CD14-positive monocyte (primary cell): Measurements from ENCODE around the gene ITSN1. TPM values are rescaled to one million over a fixed set of nuclear protein-coding genes. Genes with fewer than 3 reads are reported as not detected.

Experiments
- DNase-seq, 3 donors: peaks; one replicate each; pipeline ENCODE4 v3.0.0-alpha.2; 2011 to 2022
- H2AFZ ChIP-seq: 2 replicates; pipeline ENCODE4 v1.6.0; 2012; ENCODE audit warnings: mild to moderate bottlenecking, low read depth, low read length, inconsistent platforms; ENCODE audit not compliant: insufficient read depth, poor library complexity, severe bottlenecking
- H3K27ac ChIP-seq, 2 donors: 1 replicate in 1 of 2; 2 replicates in 1 of 2; pipeline ENCODE4 v1.5.1; 2012 to 2013; ENCODE audit warnings: low read length in 2 of 2, control low read depth in 1 of 2, inconsistent platforms in 1 of 2, low read depth in 1 of 2, mild to moderate bottlenecking in 1 of 2
- H3K27me3 ChIP-seq, 2 donors: one replicate each; pipeline versions ENCODE4 v1.6.0 to v1.6.1; 2011 to 2013; ENCODE audit warnings: low read length in 2 of 2; ENCODE audit not compliant: control insufficient read depth in 2 of 2, insufficient read depth in 2 of 2
- H3K36me3 ChIP-seq, 2 donors: replicated peaks in 1 of 2; 1 replicate in 1 of 2; 2 replicates in 1 of 2; pipeline versions ENCODE4 v1.5.1 to v1.6.1; 2012 to 2013; ENCODE audit warnings: low read length in 2 of 2, control low read depth in 1 of 2, inconsistent platforms in 1 of 2, mild to moderate bottlenecking in 1 of 2; ENCODE audit not compliant: insufficient read depth in 2 of 2, control insufficient read depth in 1 of 2
- H3K4me1 ChIP-seq, 2 donors: 1 replicate in 1 of 2; 2 replicates in 1 of 2; pipeline versions ENCODE4 v1.5.1 to v1.6.1; 2012 to 2013; ENCODE audit warnings: low read length in 2 of 2, control low read depth in 1 of 2, inconsistent platforms in 1 of 2, mild to moderate bottlenecking in 1 of 2, moderate library complexity in 1 of 2; ENCODE audit not compliant: insufficient read depth in 2 of 2, control insufficient read depth in 1 of 2
- H3K4me2 ChIP-seq: replicated peaks from 2 replicates; pipeline ENCODE3; 2012; ENCODE audit warnings: low read length, moderate library complexity, mild to moderate bottlenecking; ENCODE audit not compliant: poor library complexity, severe bottlenecking; ENCODE audit errors: extremely low read depth
- H3K4me3 ChIP-seq, 3 experiments: fragments of 200-600 bp in 1 of 3; sonication (generic) in 1 of 3; replicated peaks in 1 of 3; 1 replicate in 2 of 3; 2 replicates in 1 of 3; pipeline ENCODE4 v1.5.1; 2011 to 2013; ENCODE audit warnings: low read length in 3 of 3, mild to moderate bottlenecking in 3 of 3, control low read depth in 2 of 3, low read depth in 2 of 3, inconsistent platforms in 1 of 3, moderate library complexity in 1 of 3
- H3K79me2 ChIP-seq: 2 replicates; pipeline ENCODE4 v1.6.0; 2012; ENCODE audit warnings: mild to moderate bottlenecking, control low read depth, inconsistent platforms, low read length, moderate library complexity; ENCODE audit not compliant: insufficient read depth
- H3K9ac ChIP-seq: 2 replicates; pipeline ENCODE4 v1.6.0; 2017; ENCODE audit warnings: low read length, mild to moderate bottlenecking; ENCODE audit not compliant: insufficient read depth, poor library complexity, severe bottlenecking
- H3K9me3 ChIP-seq, 2 donors: replicated peaks in 1 of 2; 1 replicate in 1 of 2; 2 replicates in 1 of 2; pipeline versions ENCODE4 v1.5.1 to v1.6.1; 2012 to 2013; ENCODE audit warnings: low read length in 2 of 2, control low read depth in 1 of 2; ENCODE audit not compliant: control insufficient read depth in 1 of 2, insufficient read depth in 1 of 2
- H4K20me1 ChIP-seq: 2 replicates; pipeline ENCODE4 v1.6.0; 2012; ENCODE audit warnings: mild to moderate bottlenecking, low read length, control low read depth, moderate library complexity; ENCODE audit not compliant: insufficient read depth
- H3K27ac Mint-ChIP-seq, 7 donors: one replicate each; pipeline ENCODE4 v1.8.0; 2020; ENCODE audit warnings: mild to moderate bottlenecking in 7 of 7, mixed read lengths in 7 of 7, moderate library complexity in 6 of 7, inconsistent platforms in 2 of 7
- H3K27me3 Mint-ChIP-seq, 3 donors: one replicate each; pipeline ENCODE4 v1.8.0; 2021 to 2022; ENCODE audit warnings: low read depth in 3 of 3, mild to moderate bottlenecking in 3 of 3, mixed read lengths in 3 of 3, moderate library complexity in 3 of 3, inconsistent platforms in 1 of 3
- H3K36me3 Mint-ChIP-seq, 2 donors: one replicate each; pipeline ENCODE4 v1.8.0; 2020; ENCODE audit warnings: mixed read lengths in 2 of 2, inconsistent platforms in 1 of 2, mild to moderate bottlenecking in 1 of 2
- H3K4me1 Mint-ChIP-seq: one replicate; pipeline ENCODE4 v1.8.0; 2020; ENCODE audit warnings: mild to moderate bottlenecking, mixed read lengths
- H3K4me3 Mint-ChIP-seq, 2 donors: one replicate each; pipeline ENCODE4 v1.8.0; 2020; ENCODE audit warnings: mild to moderate bottlenecking in 2 of 2, mixed read lengths in 2 of 2, moderate library complexity in 1 of 2
- H3K9me3 Mint-ChIP-seq, 7 donors: one replicate each; pipeline ENCODE4 v1.8.0; 2020 to 2022; ENCODE audit warnings: mixed read lengths in 7 of 7, mild to moderate bottlenecking in 6 of 7, moderate library complexity in 6 of 7, inconsistent platforms in 2 of 7
- CTCF ChIP-seq: fragments of 200-600 bp; IDR thresholded peaks from one replicate; pipeline ENCODE4 v1.8.0; 2022; ENCODE audit warnings: antibody characterized with exemption, mild to moderate bottlenecking
- WGBS: methylation state at CpG from one replicate; pipeline ENCODE4 v1.1.5; 2013; ENCODE audit warnings: missing lambda C conversion rate; ENCODE audit not compliant: insufficient coverage; 5-methylcytosine and 5-hydroxymethylcytosine counted together
- intact Hi-C, 2 donors: fragments of 100-400 bp; cut with micrococcal nuclease; formaldehyde crosslinking; loops; one replicate each; pipeline versions ENCODE4 v1.15.0 to v1.15.1; 2023
- polyA plus RNA-seq, 3 donors: library from polyadenylated mRNA; depleted of rRNA in 1 of 3; unstranded in 2 of 3; stranded (reverse) in 1 of 3; fragments of 300-500 nt in 2 of 3; fragments of >200 nt in 1 of 3; fragmentation: Illumina TruSeq in 2 of 3; gene quantifications; 1 replicate in 2 of 3; 2 replicates in 1 of 3; pipeline ENCODE4 v1.2.3, GENCODE V29; 2012 to 2021

Gene ITSN1
- polyA plus RNA-seq, 3 donors = 4.7 to 10.3 (median 5.1) TPM

- no peaks in the 10 kb centered on the region for H3K9me3 ChIP-seq
- Mint-ChIP-seq H3K27me3 (no peaks in the 10 kb centered on the region), H3K4me1 (no peaks in the 10 kb centered on the region), H3K4me3 (no peak overlapping the region), H3K36me3 (peaks cover 80 to 92% of the 10 kb centered on the region in 2 donors), H3K9me3 (no peaks in the 10 kb centered on the region), H3K27ac (no peak overlapping the region)
- peaks cover 93 to 100% of the 10 kb centered on the region in 2 donors for H3K36me3 ChIP-seq
- H3K27ac ChIP-seq = no peak overlapping the region
- no peaks in the 10 kb centered on the region for H4K20me1 ChIP-seq
- peaks cover 22% of the 10 kb centered on the region for H3K79me2 ChIP-seq
- H3K9ac ChIP-seq = no peak overlapping the region
- no peak overlapping the region for H2AFZ ChIP-seq
- no peaks in the 10 kb centered on the region for H3K27me3 ChIP-seq
- WGBS = 100% methylated on average over 3 of the region's 6 CpGs
- DNase-seq = no peak
- no peak overlapping the region for H3K4me2 ChIP-seq
- no peak for TF ChIP-seq CTCF
- H3K4me1 ChIP-seq = no peaks in the 10 kb centered on the region
- no peak overlapping the region for H3K4me3 ChIP-seq
- intact Hi-C loops = no loop called here
Observed at GRCh38 chr21:33908760-33909159, 266.5 kb downstream of the ITSN1 start.

- Histone ChIP-seq H3K4me3 (no peak overlapping the region), H2AFZ (no peak overlapping the region), H3K9me3 (no peaks in the 10 kb centered on the region), H3K27ac (no peak overlapping the region), H3K27me3 (no peaks in the 10 kb centered on the region), H3K4me1 (peaks cover 4 to 7% of the 10 kb centered on the region in 2 donors), H3K4me2 (no peak overlapping the region), H3K9ac (no peak overlapping the region), H3K79me2 (peaks cover 32% of the 10 kb centered on the region), H3K36me3 (peaks cover 83 to 91% of the 10 kb centered on the region in 2 donors), H4K20me1 (no peaks in the 10 kb centered on the region)
- TF ChIP-seq CTCF = no peak
- no peak overlapping the region for H3K27ac Mint-ChIP-seq
- no peak overlapping the region for H3K4me3 Mint-ChIP-seq
- H3K4me1 Mint-ChIP-seq = peaks cover 5% of the 10 kb centered on the region
- H3K36me3 Mint-ChIP-seq = peaks cover 74 to 87% of the 10 kb centered on the region in 2 donors
- WGBS = 98% methylated on average over 6 of the region's 6 CpGs
- H3K27me3 Mint-ChIP-seq = no peaks in the 10 kb centered on the region
- no peak for DNase-seq
- no peaks in the 10 kb centered on the region for H3K9me3 Mint-ChIP-seq
- intact Hi-C loops = loop anchor here (10.0 kb wide), 2 partner anchors 295 to 705 kb away; partner anchors contain the start of gene RCAN1 (in 1 of the 2)
Observed at GRCh38 chr21:33909756-33910155, 267.5 kb downstream of the ITSN1 start.
